K562 (cell line): Measurements from ENCODE around the gene MINK1. TPM values are rescaled to one million over a fixed set of nuclear protein-coding genes. Genes with fewer than 3 reads are reported as not detected.

Source experiments
- CEBPB ChIP-seq: fragments of 450-650 bp; IDR thresholded peaks from 2 replicates; pipeline ENCODE4 v1.6.1; 2016; ENCODE audit warnings: missing genetic modification characterization, missing compliant biosample characterization
- CHD2 ChIP-seq: IDR thresholded peaks from 2 replicates; pipeline ENCODE4 v1.6.1; 2011; ENCODE audit warnings: low read depth, low read length
- CXXC5 ChIP-seq: fragments of 250-450 bp; sonication (Bioruptor Pico); IDR thresholded peaks from 2 replicates; pipeline ENCODE4 v1.8.0; 2022; ENCODE audit warnings: inconsistent platforms, mild to moderate bottlenecking, moderate library complexity
- GATAD2B ChIP-seq: fragments of 450-650 bp; IDR thresholded peaks from 2 replicates; pipeline ENCODE4 v1.6.1; 2017; ENCODE audit warnings: mild to moderate bottlenecking, borderline replicate concordance
- HNRNPL ChIP-seq: fragments of 200-400 bp; formaldehyde crosslinking; IDR thresholded peaks from 2 replicates; pipeline ENCODE4 v1.6.1; 2017; ENCODE audit warnings: low read depth, mild to moderate bottlenecking, low read length
- HSF4 ChIP-seq: fragments of 250-450 bp; sonication (Bioruptor Pico); IDR thresholded peaks from 2 replicates; pipeline ENCODE4 v2.1.2; 2022; ENCODE audit warnings: mild to moderate bottlenecking, moderate library complexity, borderline replicate concordance
- KDM5B ChIP-seq: fragments of 200-600 bp; sonication (generic); IDR thresholded peaks from 2 replicates; pipeline ENCODE4 v1.6.1; 2012; ENCODE audit warnings: low read depth, mild to moderate bottlenecking, moderate library complexity, low read length, control low read depth, inconsistent platforms; ENCODE audit not compliant: insufficient replicate concordance
- MAZ ChIP-seq, 2 experiments: fragments of 450-650 bp in 1 of 2; sonication (generic) in 1 of 2; formaldehyde crosslinking; IDR thresholded peaks in 1 of 2; conservative IDR thresholded peaks in 1 of 2; 2 replicates each; pipeline versions ENCODE4 v1.4.0 to v1.5.0; 2020; ENCODE audit warnings: mild to moderate bottlenecking in 1 of 2, missing genetic modification reagents in 1 of 2
- NRF1 ChIP-seq, 2 experiments: fragments of 450-650 bp; IDR thresholded peaks in 1 of 2; conservative IDR thresholded peaks in 1 of 2; 2 replicates each; pipeline ENCODE4 v1.6.1; 2014; ENCODE audit warnings: mild to moderate bottlenecking in 2 of 2
- PHF21A ChIP-seq: fragments of 450-650 bp; IDR thresholded peaks from 2 replicates; pipeline ENCODE4 v1.6.1; 2017; ENCODE audit warnings: low read depth, borderline replicate concordance
- PTTG1 ChIP-seq: fragments of 450-650 bp; IDR thresholded peaks from 2 replicates; pipeline ENCODE4 v1.6.1; 2016; ENCODE audit warnings: low read depth, mild to moderate bottlenecking, missing genetic modification characterization, missing compliant biosample characterization
- RB1 ChIP-seq: fragments of 450-650 bp; IDR thresholded peaks from 2 replicates; pipeline ENCODE4 v1.6.1; 2017; ENCODE audit warnings: low read depth, mild to moderate bottlenecking
- RBFOX2 ChIP-seq: fragments of 200-400 bp; formaldehyde crosslinking; IDR thresholded peaks from 2 replicates; pipeline ENCODE4 v1.6.1; 2017; ENCODE audit warnings: low read depth, mild to moderate bottlenecking, low read length, moderate library complexity
- SAP30 ChIP-seq: fragments of 200-600 bp; sonication (generic); IDR thresholded peaks from 2 replicates; pipeline ENCODE4 v1.6.1; 2012; ENCODE audit warnings: borderline replicate concordance, low read depth, mild to moderate bottlenecking, moderate library complexity, low read length, control low read depth, inconsistent platforms; ENCODE audit not compliant: insufficient read depth, poor library complexity, severe bottlenecking
- SMARCA4 ChIP-seq: fragments of 450-650 bp; IDR thresholded peaks from 2 replicates; pipeline ENCODE4 v1.6.1; 2016
- TFAM ChIP-seq: fragments of 250-450 bp; sonication (Bioruptor Pico); conservative IDR thresholded peaks from 2 replicates; pipeline ENCODE4 v1.5.0; 2021; ENCODE audit warnings: mild to moderate bottlenecking, moderate library complexity
- U2AF2 ChIP-seq: fragments of 200-400 bp; formaldehyde crosslinking; optimal IDR thresholded peaks from 2 replicates; pipeline ENCODE3; 2017; ENCODE audit warnings: low read depth, mild to moderate bottlenecking, low read length
- ZBTB7A ChIP-seq: IDR thresholded peaks from 2 replicates; pipeline ENCODE4 v1.6.1; 2011; ENCODE audit warnings: low read depth, mild to moderate bottlenecking, low read length, moderate library complexity, borderline replicate concordance; ENCODE audit not compliant: control insufficient read depth
- ZNF584 ChIP-seq: fragments of 200-800 bp; sonication (Bioruptor generic); IDR thresholded peaks from 2 replicates; pipeline ENCODE4 v1.6.1; 2016; ENCODE audit warnings: low read depth, mild to moderate bottlenecking, missing genetic modification characterization, missing compliant biosample characterization
- polyA plus RNA-seq, 8 experiments: library from polyadenylated mRNA; depleted of rRNA in 4 of 8; stranded (reverse) in 5 of 8; unstranded in 3 of 8; fragments of >200 nt; fragmentation: Nextera tagmentation in 2 of 8; fragmentation: Illumina TruSeq in 1 of 8; extraction: Ambion mirVana in 2 of 8; extraction: Trizol in 1 of 8; gene quantifications; 2 replicates each; pipeline versions ENCODE4 v1.2.1 to v1.2.3, GENCODE V29; 2011 to 2014; ENCODE audit warnings: inconsistent platforms in 1 of 8, missing spikeins in 1 of 8
- total RNA-seq, 7 experiments: library from RNA; depleted of rRNA in 6 of 7; stranded (reverse); fragments of >200 nt in 6 of 7; fragmentation: Illumina TruSeq in 2 of 7; extraction: Trizol in 2 of 7; gene quantifications; 2 replicates each; pipeline versions ENCODE4 v1.2.1 to v1.2.3, GENCODE V29; 2011 to 2021; ENCODE audit warnings: low replicate concordance in 1 of 7
- TF ChIP-seq, protein P1 (sequence below): fragments of 450-650 bp; IDR thresholded peaks from 2 replicates; pipeline ENCODE4 v1.6.1; 2016; ENCODE audit warnings: low read depth

MINK1 gene
- total and polyA plus RNA-seq, 9 of the 15 experiments (the other 6 are each of a cell fraction or from before 2014, with no cell fraction given): 0.11 to 54.2 (median 14.9) TPM

DNA sequence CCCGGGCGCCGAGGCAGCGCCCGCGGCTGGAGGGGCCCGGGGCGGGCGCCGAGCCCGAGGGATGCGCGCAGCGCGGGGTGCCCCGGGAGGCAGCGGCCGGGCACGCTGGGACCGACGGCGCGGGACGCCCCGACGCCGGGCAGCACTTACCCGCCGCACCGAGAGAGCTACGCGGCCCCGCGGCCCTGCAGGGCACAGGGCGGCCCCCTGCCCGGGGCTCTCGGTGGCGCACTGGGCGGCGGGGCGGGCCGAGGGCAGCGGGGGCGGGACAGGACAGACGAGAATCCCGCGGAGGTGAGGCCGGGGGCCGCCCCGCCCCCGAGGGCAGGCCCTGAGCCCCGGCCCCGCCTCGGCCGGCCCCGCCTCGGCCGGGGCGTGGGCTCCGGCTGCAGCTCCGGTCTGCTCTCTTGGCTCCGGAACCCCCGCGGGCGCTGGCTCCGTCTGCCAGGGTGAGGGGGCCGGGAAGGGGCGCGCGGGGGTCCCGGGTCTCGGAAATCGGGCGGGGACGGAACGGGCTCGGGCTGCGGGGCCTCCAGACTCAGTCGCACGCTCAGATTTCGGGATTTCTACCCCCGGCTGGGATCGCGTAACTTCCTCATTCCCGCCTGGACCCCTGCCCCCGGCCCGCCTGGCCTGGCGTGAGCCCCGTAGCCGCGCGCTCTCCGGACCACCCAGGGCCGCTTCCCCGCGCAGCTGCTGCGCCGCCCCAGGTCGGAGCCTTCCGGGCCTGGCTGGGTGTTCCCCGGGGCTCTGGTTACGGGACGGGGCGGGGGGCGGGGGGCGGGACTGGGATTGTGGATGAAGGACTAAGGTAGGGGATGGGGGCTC is 26.1 kb upstream of the MINK1 start, which contains the start of gene PLD2 (continued):
- TF ChIP-seq, protein P1, sequence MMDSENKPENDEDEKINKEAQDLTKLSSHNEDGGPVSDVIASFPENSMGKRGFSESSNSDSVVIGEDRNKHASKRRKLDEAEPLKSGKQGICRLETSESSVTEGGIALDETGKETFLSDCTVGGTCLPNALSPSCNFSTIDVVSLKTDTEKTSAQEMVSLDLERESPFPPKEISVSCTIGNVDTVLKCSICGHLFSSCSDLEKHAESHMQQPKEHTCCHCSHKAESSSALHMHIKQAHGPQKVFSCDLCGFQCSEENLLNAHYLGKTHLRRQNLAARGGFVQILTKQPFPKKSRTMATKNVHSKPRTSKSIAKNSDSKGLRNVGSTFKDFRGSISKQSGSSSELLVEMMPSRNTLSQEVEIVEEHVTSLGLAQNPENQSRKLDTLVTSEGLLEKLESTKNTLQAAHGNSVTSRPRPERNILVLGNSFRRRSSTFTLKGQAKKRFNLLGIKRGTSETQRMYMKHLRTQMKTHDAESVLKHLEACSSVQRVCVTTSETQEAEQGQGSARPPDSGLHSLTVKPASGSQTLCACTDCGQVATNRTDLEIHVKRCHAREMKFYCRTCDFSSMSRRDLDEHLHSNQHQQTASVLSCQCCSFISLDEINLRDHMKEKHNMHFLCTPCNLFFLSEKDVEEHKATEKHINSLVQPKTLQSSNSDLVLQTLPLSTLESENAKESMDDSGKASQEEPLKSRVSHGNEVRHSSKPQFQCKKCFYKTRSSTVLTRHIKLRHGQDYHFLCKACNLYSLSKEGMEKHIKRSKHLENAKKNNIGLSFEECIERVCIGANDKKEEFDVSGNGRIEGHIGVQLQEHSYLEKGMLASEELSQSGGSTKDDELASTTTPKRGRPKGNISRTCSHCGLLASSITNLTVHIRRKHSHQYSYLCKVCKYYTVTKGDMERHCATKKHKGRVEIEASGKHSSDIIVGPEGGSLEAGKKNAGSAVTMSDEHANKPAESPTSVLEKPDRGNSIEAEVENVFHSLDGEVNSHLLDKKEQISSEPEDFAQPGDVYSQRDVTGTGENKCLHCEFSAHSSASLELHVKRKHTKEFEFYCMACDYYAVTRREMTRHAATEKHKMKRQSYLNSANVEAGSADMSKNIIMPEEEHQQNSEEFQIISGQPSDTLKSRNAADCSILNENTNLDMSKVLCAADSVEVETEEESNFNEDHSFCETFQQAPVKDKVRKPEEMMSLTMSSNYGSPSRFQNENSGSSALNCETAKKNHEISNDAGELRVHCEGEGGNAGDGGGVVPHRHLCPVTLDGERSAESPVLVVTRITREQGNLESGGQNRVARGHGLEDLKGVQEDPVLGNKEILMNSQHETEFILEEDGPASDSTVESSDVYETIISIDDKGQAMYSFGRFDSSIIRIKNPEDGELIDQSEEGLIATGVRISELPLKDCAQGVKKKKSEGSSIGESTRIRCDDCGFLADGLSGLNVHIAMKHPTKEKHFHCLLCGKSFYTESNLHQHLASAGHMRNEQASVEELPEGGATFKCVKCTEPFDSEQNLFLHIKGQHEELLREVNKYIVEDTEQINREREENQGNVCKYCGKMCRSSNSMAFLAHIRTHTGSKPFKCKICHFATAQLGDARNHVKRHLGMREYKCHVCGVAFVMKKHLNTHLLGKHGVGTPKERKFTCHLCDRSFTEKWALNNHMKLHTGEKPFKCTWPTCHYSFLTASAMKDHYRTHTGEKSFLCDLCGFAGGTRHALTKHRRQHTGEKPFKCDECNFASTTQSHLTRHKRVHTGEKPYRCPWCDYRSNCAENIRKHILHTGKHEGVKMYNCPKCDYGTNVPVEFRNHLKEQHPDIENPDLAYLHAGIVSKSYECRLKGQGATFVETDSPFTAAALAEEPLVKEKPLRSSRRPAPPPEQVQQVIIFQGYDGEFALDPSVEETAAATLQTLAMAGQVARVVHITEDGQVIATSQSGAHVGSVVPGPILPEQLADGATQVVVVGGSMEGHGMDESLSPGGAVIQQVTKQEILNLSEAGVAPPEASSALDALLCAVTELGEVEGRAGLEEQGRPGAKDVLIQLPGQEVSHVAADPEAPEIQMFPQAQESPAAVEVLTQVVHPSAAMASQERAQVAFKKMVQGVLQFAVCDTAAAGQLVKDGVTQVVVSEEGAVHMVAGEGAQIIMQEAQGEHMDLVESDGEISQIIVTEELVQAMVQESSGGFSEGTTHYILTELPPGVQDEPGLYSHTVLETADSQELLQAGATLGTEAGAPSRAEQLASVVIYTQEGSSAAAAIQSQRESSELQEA: no peak
- TF ChIP-seq MAZ (CRISPR knock-in tag; conservative IDR thresholded peaks at IDR 0.05 in 1 of 2, IDR thresholded peaks at IDR 0.05 in 1 of 2) (peak in 1 of 2 experiments; percentile 35; a peak in 1 of 4 replicates), SAP30 (peak; percentile 21), HNRNPL (0 out of 2 replicates have a peak, but pooled peaks have one; percentile 67), PTTG1 (no peak), KDM5B (peak; percentile 20), RB1 (peak; percentile 37; the same call in 1 of the 2 replicates), TFAM (CRISPR knock-in tag) (no peak), PHF21A (no peak), ZBTB7A (peak; percentile 76; the same call in 1 of the 2 replicates), CEBPB (tag) (no peak), U2AF2 (no peak), CHD2 (peak; percentile 85), CXXC5 (CRISPR knock-in tag) (peak; percentile 55), NRF1 (conservative IDR thresholded peaks at IDR 0.05 in 1 of 2, IDR thresholded peaks at IDR 0.05 in 1 of 2) (peak in 1 of 2 experiments; percentile 11; a peak in 1 of 4 replicates), RBFOX2 (peak; percentile 50), SMARCA4 (no peak), ZNF584 (CRISPR knock-in tag) (no peak), GATAD2B (peak; percentile 52; the same call in 1 of the 2 replicates), HSF4 (CRISPR knock-in tag) (no peak)
